Activated CD8-positive, alpha-beta memory T cell treated with anti-CD3 and anti-CD28 coated beads, Interleukin-2, amount 50 U/mL, for 24 hours (primary cell): Measurements from ENCODE around the gene KCNQ1OT1.

Source experiments
- DNase-seq: peaks from one replicate; pipeline ENCODE4 v3.0.0-alpha.2; 2020; ENCODE audit errors: extremely low read depth

KCNQ1OT1 gene

GRCh38 chr11:2737226-2737590, 37.4 kb upstream of the KCNQ1OT1 start:
- no peak for DNase-seq

DNA sequence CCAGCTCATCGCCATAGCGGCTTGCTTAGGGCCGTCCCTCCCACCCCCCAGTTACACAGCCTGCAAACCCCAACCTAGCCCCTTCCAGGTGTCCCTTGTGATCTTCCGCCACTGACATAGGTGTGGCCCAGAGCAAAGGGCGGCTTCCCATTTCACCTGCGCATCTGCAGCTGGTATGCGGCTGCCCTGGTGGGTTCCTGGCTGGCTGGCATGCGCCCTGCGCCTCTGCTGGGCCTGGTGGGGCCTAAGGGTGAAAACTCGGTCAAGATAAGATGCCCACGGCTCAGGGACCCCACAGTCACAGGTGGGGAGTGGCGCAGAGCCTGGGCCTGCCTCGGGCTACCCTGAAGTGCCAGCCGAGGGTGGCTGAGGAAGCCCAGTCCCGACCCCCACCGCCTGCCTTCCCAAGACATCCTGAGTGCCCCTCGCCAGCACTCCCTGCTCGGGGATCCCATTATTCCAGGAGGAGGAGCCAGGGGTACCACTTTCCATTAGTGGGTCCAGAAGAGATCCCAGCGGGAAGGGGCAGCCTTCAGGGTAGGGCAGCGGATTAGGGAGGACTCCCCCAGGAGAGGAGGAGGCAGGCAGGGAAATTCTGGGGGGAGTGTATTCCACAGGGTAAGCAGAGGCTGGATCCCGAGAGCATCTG, 36.9 kb upstream of the KCNQ1OT1 start:
- no peak for DNase-seq

GRCh38 chr11:2735053-2735589, 35.3 kb upstream of the KCNQ1OT1 start:
- no peak for DNase-seq

DNA sequence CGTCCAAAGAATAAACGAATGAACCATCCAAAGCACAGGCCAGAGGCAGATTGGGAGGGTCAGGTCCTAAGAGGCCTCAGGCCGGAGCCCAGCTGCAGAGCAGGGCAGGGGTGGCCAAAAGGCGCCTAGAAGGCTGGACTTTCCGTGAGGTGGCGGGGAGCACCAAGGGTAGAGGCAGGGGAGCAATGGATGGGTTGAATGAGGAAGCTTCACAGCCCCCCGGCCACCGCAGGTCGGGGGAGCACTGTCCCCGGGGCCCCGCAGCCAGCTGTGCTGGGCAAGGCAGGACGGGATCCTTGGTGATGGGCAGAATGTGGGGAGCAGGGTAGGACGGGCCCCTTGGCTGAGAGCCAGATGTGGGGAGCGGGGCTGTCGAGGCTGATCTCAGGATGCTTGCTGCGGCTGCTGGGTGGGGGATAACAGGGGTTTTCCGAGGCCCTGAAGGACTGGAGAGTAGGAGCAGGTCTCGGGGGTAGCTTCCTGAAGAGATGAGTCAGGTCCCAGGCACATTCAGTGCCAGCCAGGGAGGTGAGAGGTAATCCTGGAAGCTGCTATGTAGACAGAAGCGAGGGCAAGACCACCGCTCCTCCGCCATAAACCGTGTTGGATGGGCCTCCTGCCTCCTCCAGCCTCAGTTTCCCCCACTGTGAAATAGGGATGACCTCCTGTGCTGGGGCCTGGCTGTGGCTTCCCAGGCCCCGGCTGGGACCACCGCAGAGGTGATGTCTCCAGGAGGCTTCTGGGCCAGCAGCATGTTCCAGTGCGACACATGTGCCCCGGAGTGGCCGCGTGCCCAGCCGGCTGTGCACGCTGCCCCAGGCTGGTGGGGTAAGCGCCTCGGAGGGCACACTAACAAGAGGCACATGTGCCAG, 34.6 kb upstream of the KCNQ1OT1 start:
- no peak for DNase-seq

- DNase-seq = no peak
These were observed 33.3 kb upstream of the KCNQ1OT1 start for GRCh38 chr11:2732940-2733628.

DNA sequence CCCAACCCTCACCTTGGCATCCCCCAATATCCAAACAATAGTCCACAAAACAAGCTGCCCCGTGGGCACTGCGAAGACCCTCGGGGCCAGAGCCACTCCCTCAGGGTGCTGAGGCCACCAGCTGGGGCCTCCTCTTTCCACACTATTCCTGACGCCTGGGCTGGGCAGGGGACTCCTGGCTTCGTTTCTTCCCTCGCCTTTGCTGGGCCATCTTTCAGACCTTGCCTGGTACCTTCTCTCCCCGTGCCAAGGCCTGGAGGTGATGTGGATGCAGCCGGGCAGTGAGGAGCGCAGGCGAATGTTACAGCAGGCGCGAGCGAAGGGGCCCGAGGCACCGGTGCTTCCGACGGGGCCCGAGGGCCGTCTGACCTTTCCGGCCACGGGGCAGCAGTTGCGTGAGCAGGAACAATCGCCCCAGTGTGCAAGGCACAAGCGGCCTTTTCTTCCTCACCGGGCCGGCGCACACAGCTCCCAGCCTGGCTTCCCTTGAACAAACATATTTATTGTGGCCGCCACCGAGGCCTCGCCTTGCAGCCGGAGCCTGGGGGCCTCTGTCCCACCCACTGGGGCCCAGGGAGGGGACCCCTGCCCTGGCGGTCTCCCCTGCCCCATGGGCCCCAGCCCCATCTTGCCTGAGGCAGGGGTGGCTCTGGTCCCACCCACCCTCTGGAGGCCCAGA, 32.6 kb upstream of the KCNQ1OT1 start:
- no peak for DNase-seq

DNA sequence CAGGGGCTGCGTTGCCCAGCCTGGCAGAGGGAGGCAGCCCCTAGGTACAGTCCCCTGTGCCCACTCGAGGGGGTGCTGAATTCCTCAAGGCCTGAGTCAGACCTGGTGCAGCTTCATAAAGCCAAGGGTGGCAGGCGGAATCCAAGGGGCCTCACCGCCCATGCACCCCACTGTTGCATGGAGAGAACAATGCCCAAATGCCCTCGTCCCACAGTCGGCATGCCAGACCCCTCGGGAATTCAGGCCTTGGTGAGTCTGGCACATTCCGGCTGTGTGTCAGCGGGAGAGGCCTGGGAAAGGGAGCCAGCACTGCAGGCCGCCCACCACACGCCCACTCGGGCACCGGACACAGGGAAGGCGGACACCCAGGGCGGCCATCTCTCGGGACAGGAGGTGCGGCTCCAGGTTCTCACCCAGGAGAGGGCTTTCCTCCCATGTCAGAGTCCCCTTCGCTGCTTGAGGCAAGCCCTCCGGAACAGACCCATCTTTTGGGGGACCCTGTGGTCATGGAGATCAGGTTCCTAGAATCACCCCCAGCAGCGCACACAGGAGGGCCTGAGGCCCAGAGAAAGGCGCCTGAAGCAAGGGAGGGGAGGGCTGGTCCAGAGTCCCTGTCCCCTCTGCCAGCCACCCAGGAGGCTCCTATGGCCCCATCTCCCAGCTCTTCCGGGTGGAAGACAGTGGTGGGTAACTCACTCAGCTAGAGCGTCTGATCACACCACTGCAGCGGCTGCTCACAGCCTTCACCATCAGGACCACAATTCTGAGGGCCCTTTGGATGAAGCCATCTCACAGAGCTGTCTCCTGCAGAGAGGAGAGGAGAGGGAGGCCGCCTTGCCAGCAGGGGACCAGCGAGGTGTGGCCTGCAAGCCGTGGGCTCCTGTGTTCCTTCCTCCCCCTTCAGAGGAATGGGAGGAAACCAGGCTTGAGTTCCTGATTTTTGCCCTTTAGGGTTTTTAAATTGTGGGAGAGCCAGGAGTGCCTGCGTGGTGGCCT, 31.6 kb upstream of the KCNQ1OT1 start:
- no peak for DNase-seq

- no peak for DNase-seq
These were observed 30.7 kb upstream of the KCNQ1OT1 start for GRCh38 chr11:2730272-2731129.

DNA sequence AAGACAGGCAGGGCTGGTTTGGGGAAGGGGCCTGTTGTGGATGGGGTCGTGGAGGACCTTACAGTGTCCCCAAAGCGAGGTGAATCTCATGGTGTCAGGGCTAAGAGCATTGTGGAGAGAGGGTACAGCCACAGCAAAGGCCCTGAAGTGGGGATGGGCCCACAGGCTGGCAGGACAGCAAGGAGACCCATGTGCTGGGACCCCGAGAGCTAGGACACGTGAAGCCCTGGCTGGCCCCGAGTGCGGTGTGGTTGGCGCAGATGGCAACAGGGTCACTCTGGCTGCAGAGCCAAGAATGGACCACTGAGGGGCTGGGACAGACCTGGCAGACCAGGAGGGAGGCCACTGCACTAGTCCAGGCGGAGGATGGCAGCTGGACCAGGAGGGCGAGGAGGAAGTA, 30.0 kb upstream of the KCNQ1OT1 start:
- no peak for DNase-seq

DNA sequence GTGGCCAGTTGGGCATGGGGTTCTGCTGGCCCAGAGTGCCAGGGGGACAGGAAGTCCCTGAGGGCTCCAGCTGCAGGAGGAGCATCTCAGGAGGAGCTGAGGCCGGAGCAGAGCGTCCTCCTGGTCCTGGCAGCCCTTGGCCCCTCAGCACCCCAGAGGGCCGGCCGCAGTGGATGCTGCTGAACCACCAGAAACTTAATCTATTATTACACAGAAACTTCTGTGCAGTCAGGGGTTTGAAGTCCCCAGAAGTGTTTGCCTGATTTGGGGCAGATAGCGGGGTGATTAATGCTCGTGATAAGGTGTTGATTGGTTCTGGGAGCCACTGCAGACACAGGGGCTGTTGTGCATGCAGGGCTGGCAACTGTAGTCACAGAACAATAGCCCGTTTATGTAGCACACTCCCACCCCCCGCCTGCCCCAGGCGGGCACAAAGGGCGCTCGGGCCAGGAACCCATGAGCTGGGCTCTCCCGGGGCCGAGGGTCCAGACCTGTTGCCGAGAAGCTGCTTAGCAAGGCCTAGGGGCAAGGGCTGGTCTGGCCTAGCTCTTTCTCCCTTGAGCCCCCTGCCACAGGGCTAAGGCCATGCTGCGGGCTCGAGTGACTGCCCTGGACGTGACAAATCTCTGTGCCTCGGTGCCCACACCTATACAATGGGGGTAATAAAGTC, 29.0 kb upstream of the KCNQ1OT1 start:
- no peak for DNase-seq

DNA sequence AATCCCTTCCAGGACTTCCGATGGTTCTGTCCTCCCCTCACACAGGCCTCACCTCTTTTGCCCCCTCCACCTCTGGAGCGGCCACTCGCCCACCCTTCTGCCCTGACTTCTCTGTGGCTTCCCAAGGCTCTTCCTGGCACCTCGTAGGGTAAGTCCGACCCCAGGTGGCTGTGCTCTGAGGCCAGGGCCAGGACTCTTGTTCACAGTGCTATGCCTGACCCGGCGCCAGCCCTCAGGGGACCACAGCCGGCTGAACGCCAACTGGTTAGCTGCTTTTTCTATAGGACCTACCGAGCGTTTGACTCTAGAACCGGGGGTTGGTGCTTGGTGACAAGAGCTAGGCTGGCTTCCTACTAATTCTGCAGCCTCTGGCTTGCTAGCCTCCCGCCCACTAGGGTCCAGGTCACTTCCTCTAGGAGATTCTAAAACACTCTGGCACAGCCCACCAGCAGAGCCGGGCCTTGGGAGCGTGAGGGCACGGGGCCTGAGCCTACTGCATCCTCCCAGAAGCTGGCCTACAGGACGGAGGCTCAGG, 28.4 kb upstream of the KCNQ1OT1 start:
- DNase-seq = no peak

DNA sequence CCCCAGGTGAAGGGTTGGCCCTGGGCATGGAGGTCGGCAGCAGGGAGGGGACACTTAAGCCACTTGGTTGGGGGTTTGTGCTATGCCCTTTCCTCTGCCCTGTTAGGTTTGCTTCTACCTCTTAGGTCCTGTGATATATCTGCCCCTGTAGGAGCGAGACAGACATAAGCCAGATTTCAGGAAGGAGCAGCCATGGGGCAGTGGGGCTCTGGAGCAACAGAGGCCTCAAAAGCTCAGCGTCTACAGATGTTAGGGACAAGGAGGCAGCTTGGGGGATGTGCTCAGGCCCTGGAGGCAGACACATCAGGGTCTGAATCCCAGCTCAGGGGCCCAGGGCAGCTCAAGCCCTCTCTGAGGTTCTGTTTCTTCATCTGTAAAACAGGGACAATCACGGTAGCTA, 27.2 kb upstream of the KCNQ1OT1 start:
- no peak for DNase-seq

- DNase-seq = no peak
These were observed 25.8 kb upstream of the KCNQ1OT1 start for GRCh38 chr11:2725368-2726300.

- no peak for DNase-seq
These were observed 25.0 kb upstream of the KCNQ1OT1 start for GRCh38 chr11:2724653-2725367.

GRCh38 chr11:2724104-2724503, 24.3 kb upstream of the KCNQ1OT1 start:
- no peak for DNase-seq

GRCh38 chr11:2722955-2723354, 23.2 kb upstream of the KCNQ1OT1 start:
- no peak for DNase-seq
